Endometrium (tissue), 2 donors: ENCODE results near the gene ERFL.
"Not testable (repeated sequence)": the region's sequence is repeated elsewhere in the genome, so short reads cannot be mapped to it uniquely, and the experiment has no call there.

Experiments used
- FAIRE-seq: peaks from 2 replicates; lab custom pipeline; 2012; peaks lifted over from hg19 to GRCh38; lab: Jason Lieb, UNC
- donor health status: control.
- donor health status: control.

Gene ERFL

GRCh38 chr19:41875973-41876372 is 52.3 kb downstream of the ERFL start:
- FAIRE-seq = not testable (repeated sequence)

DNA sequence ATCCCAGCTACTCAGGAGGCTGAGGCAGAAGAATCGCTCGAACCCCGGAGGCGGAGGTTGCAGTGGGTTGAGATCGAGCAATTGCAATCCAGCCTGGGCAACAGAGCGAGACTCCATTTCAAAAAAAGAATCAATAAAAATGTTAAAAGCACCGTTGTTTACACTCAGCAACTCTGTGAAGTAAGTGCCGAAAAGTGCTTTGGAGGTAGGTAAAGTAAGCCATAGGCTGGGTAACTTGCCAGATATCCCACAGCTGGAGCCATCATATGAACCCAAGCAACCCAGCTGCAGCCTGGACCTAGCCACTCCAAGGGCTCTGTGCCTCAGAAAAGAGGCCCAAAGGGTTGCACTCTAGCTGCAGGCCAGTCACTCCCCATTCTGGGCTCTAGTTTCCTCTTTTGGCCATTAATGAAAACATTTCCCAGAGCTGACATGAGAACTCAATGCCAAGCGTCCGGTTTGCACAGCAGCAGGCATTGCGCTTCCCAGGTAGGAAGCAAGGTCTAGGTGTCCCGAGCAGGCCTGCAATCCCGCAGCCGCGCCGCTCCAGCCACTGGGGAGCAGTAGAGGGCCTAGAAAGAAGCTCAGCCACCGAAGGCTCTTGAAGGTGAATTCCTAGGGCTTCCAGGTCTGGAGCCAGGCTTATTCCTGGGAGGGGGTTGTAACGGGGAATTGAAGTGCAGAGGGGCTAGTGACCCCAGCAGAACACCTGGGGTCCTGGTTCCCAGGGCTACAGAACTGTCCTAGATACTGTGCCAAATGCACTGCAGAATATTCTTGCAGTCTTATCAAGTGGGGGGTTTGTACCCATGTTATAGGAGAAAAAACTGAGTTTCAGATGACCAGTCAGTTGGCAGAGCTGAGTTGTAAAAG is 55.2 kb downstream of the ERFL start:
- FAIRE-seq = no peak

- FAIRE-seq = no peak
Measured at GRCh38 chr19:41872384-41872774, 55.9 kb downstream of the ERFL start.

GRCh38 chr19:41871573-41872383 is 56.5 kb downstream of the ERFL start:
- no peak for FAIRE-seq

- FAIRE-seq = no peak
Measured at GRCh38 chr19:41870401-41870873, 57.8 kb downstream of the ERFL start.

- FAIRE-seq = no peak
Measured at GRCh38 chr19:41869374-41869955, 58.8 kb downstream of the ERFL start.

DNA sequence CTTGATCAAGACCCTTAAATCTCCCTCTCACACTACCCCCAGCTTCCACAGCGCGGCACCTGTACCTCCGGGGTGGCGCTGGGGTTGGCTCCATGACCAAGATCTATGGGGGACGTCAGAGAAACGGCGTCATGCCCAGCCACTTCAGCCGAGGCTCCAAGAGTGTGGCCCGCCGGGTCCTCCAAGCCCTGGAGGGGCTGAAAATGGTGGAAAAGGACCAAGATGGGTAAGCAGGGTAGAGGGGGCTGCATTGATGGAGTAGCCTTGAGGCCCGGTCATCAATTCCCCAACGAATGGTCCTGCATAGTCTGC is 59.3 kb downstream of the ERFL start:
- FAIRE-seq = no peak

DNA sequence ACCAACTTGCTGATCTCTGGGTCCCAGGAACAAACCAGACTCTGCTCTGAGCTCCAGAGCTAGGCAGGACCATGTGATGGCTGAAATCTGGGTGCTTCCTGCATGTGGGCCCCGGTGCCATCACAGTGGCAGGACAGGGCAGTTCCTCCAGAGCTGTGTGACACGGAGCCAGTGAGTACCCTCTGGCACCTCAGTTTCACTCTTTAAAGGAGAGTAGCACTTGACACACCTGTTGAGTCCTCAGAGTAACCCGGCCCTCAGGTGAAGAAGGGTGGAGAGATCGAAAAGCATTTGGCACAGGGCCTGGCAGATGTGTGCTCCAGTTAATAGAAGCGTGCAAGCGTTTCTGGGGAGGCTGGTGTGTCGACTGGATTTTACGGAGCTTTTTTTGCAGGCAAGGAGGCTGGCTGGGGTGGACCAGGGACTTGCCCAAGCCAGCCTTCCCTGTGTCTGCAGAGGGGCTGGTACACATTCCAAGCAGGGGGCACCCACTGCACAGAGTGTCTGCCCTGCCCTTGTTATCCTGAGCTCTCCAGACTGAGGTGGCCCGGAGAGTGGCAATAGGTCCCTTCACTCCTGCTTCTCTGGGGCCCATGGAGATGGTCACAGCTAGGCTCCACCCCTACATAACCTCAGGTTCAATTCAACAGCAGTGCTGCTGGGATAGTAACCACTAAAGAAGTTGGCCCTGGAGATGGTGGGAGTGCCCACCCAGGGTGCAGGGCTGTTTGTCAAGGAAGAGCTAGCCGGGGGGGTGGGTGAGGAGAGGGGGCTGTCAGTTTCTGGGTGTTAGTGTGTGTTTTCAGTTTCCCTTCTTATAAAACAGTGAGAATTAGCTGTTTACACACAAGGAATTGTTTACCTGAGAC is 59.9 kb downstream of the ERFL start:
- FAIRE-seq = no peak

- no peak for FAIRE-seq
Measured at GRCh38 chr19:41866284-41866683, 62.0 kb downstream of the ERFL start.

DNA sequence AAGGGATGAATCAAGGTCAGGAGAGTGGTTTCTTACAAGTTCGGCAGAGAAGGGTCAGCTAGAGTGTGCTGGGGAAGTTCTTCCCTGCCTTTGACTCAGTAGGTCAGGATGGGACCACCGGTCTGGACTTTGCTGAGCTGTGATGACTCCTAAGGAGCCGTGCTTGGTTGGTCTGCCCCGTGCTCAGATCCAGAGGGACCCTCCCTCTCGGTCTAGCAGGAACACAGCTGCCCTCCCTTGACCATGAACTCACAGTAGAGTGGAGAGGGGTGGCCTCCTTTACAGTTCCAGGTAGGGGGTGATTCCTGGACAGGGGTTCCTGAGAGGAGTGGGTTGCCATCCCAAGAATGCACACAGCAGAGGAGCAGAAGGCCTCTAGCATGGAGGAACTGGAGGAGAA is 63.9 kb downstream of the ERFL start:
- no peak for FAIRE-seq

DNA sequence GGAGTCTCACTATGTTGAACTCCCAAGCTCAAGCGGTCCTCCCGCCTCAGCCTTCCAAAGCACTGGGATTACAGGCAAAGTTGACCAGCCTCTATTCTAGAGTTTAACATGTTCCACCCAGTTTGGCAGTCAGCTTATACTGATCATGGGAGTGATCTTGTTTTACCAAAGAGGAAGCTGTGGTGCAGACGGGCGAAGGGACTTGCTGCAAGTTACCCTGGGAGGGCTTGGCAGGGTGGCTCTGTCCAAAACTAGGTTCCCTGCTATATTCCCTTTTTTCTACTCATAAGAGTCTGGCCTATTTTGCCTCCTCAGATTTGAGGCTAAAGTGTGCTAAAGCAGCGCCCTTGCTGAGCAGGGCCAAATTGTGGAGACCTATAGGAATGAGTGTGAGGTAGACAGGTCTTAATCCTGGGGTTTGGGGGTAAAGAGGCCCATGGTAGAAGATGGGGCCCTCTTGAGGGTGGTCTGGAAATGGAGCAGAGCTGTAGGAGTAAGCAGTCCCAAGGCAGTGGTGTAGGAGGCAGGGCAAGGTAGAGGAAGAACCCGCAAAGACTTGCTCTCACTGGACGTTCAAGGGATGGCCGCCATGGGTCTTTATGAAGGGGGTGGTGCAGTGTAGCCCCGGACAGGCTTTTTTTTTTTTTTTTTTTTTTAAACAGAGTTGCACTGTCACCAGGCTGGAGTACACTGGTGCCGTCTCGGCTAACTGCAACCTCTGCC is 64.9 kb downstream of the ERFL start:
- FAIRE-seq = no peak

- FAIRE-seq = no peak
Measured at GRCh38 chr19:41862445-41862986, 65.7 kb downstream of the ERFL start.

GRCh38 chr19:41861846-41862245 is 66.4 kb downstream of the ERFL start:
- FAIRE-seq = no peak

GRCh38 chr19:41861116-41861768 is 67.0 kb downstream of the ERFL start:
- no peak for FAIRE-seq

DNA sequence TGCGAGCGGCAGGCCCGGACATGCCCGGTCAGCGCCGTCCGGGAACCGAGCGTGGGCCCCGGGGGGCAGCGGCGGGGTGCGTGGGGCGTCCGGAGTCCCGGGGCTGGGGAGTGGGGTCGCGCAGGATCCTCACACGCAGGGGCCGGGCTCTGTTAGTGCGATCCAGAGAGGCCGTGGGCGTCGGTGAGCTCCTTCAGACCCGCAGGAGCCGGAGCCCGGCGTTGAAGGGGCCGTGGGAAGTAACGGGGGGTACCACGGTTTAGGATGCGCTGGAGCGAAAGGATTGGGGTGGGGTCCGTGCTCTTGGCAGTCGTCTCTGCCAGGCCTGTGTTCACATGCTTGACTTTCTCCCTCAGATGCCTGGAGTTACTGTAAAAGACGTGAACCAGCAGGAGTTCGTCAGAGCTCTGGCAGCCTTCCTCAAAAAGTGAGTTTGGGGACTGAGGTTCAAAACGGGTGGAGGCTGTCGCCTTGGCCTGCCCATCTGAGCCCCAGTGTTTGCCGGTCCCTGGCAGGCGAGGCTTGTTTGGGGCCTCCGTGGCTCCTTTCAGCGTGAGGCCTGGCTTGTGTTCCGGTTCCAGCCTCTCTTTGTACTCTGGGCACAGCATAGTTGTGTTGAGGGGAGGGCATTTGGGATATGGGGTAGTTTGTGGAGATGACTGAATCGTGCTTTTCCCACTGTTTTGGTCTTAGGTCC is 67.7 kb downstream of the ERFL start:
- FAIRE-seq = no peak

DNA sequence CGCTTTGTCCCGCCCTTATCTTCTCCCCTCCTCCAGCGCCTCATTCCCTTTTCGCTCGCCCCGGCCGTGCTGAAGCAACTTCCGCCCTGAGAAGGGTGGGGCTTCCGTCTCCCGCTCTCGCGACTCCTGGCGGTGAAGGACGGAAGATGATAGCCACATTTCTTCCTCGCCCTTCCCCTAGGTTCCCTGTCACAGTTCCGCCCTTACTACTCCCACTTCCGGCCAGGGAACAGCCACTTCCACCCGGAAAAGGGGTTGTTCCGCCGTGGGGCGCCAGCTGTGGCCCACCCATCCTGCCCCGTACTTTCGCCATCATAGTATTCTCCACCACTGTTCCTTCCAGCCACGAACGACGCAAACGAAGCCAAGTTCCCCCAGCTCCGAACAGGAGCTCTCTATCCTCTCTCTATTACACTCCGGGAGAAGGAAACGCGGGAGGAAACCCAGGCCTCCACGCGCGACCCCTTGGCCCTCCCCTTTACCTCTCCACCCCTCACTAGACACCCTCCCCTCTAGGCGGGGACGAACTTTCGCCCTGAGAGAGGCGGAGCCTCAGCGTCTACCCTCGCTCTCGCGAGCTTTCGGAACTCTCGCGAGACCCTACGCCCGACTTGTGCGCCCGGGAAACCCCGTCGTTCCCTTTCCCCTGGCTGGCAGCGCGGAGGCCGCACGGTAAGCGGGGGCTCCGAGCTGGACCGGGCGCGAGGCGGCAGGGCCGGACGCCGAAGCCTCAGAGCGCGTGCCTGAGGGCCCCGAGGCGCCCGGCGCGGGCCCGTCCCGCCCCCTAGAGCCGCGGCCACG is 68.4 kb downstream of the ERFL start, which contains the start of gene RPS19:
Gene RPS19 (plus strand): TSS at position 638 of the 801 bp plus-strand sequence. CDS start 520 bp downstream, outside the sequence.
- peak; percentile 97 for FAIRE-seq

GRCh38 chr19:41859213-41859617 is 69.0 kb downstream of the ERFL start:
- no peak for FAIRE-seq
